SK-N-SH (cell line): ENCODE data around the gene EXD2. TPM values are rescaled to one million over a fixed set of nuclear protein-coding genes. Genes with fewer than 3 reads are reported as not detected.

Source experiments
- CTCF ChIA-PET: fragments of 300-600, 350-600 bp; formaldehyde crosslinking; extraction: SDS; loops from one replicate; lab custom pipeline; 2021; lab: Yijun Ruan, JAX
- POLR2A ChIA-PET: fragments of 350-600 bp; sonication (Branson Sonifier 250); formaldehyde crosslinking; extraction: SDS; loops from one replicate; lab custom pipeline; 2020; ENCODE audit warnings: antibody characterized with exemption, inconsistent platforms; lab: Yijun Ruan, JAX
- DNase-seq: peaks from one replicate; pipeline ENCODE4 v3.0.0; 2012
- H2AFZ ChIP-seq: fragments of 200-600 bp; sonication (generic); 2 replicates; pipeline ENCODE4 v1.8.1; 2016; ENCODE audit warnings: antibody characterized with exemption, mild to moderate bottlenecking, low read depth
- H3F3A ChIP-seq: fragments of 200-600 bp; sonication (generic); replicated peaks from 2 replicates; pipeline ENCODE3; 2016; ENCODE audit warnings: antibody characterized with exemption, mild to moderate bottlenecking; ENCODE audit not compliant: insufficient read depth
- H3K27ac ChIP-seq, 2 experiments: fragments of 200-500 bp in 1 of 2; fragments of 200-600 bp in 1 of 2; sonication (Bioruptor generic) in 1 of 2; sonication (generic), shearing (Covaris generic) in 1 of 2; 2 replicates each; pipeline versions ENCODE4 v1.5.1 to v1.6.1; 2014 to 2016; ENCODE audit warnings: low read depth in 2 of 2, inconsistent platforms in 1 of 2, low read length in 1 of 2, mild to moderate bottlenecking in 1 of 2, mixed read lengths in 1 of 2
- H3K27me3 ChIP-seq: fragments of 200-600 bp; sonication (generic), shearing (Covaris generic); 2 replicates; pipeline ENCODE4 v1.6.1; 2016; ENCODE audit warnings: mixed run types; ENCODE audit not compliant: insufficient read depth
- H3K36me3 ChIP-seq, 2 experiments: fragments of 200-500 bp in 1 of 2; fragments of 200-600 bp in 1 of 2; sonication (Bioruptor generic) in 1 of 2; sonication (generic) in 1 of 2; replicated peaks in 1 of 2; 2 replicates each; pipeline versions ENCODE3 to v1.5.1; 2014 to 2016; ENCODE audit warnings: low read length in 1 of 2, mild to moderate bottlenecking in 1 of 2; ENCODE audit not compliant: insufficient read depth in 2 of 2, control insufficient read depth in 1 of 2
- H3K4me1 ChIP-seq, 2 experiments: fragments of 200-500 bp in 1 of 2; fragments of 200-600 bp in 1 of 2; sonication (Bioruptor generic) in 1 of 2; sonication (generic), shearing (Covaris generic) in 1 of 2; 2 replicates each; pipeline versions ENCODE4 v1.5.1 to v1.6.1; 2014 to 2016; ENCODE audit warnings: low read depth in 1 of 2, low read length in 1 of 2, mixed run types in 1 of 2; ENCODE audit not compliant: insufficient read depth in 2 of 2, control insufficient read depth in 1 of 2
- H3K4me2 ChIP-seq: fragments of 200-600 bp; sonication (generic), shearing (Covaris generic); 2 replicates; pipeline ENCODE4 v1.6.1; 2017; ENCODE audit warnings: mixed run types
- H3K4me3 ChIP-seq, 2 experiments: fragments of 200-500 bp in 1 of 2; fragments of 200-600 bp in 1 of 2; sonication (Bioruptor generic) in 1 of 2; sonication (generic), shearing (Covaris generic) in 1 of 2; 2 replicates each; pipeline versions ENCODE4 v1.5.1 to v1.8.1; 2014 to 2016; ENCODE audit warnings: low read depth in 2 of 2, inconsistent platforms in 1 of 2, low read length in 1 of 2, mild to moderate bottlenecking in 1 of 2, mixed read lengths in 1 of 2, moderate library complexity in 1 of 2
- H3K79me2 ChIP-seq: fragments of 200-600 bp; sonication (generic); 2 replicates; pipeline ENCODE4 v1.8.1; 2017; ENCODE audit warnings: mild to moderate bottlenecking; ENCODE audit not compliant: insufficient read depth
- H3K9ac ChIP-seq: fragments of 200-600 bp; sonication (generic); 2 replicates; pipeline ENCODE4 v1.6.1; 2017; ENCODE audit warnings: mixed run types
- H3K9me2 ChIP-seq: fragments of 200-600 bp; sonication (generic); 2 replicates; pipeline ENCODE4 v1.6.1; 2017; ENCODE audit warnings: mixed run types
- H3K9me3 ChIP-seq: fragments of 200-600 bp; sonication (generic); 2 replicates; pipeline ENCODE4 v1.6.1; 2017; ENCODE audit warnings: mixed run types, mild to moderate bottlenecking, moderate library complexity
- H4K20me1 ChIP-seq: fragments of 200-600 bp; sonication (generic); 2 replicates; pipeline ENCODE4 v1.6.1; 2017; ENCODE audit warnings: mild to moderate bottlenecking, mixed run types; ENCODE audit not compliant: insufficient read depth
- ELF1 ChIP-seq: IDR thresholded peaks from 2 replicates; pipeline ENCODE4 v1.4.0; 2012
- FOXJ3 ChIP-seq: sonication (generic); formaldehyde crosslinking; IDR thresholded peaks from 2 replicates; pipeline ENCODE4 v1.5.1; 2020; ENCODE audit warnings: mild to moderate bottlenecking, missing genetic modification reagents
- GABPA ChIP-seq: IDR thresholded peaks from 2 replicates; pipeline ENCODE4 v1.4.0; 2012; ENCODE audit warnings: low read depth, mild to moderate bottlenecking
- MXI1 ChIP-seq: IDR thresholded peaks from 2 replicates; pipeline ENCODE4 v1.6.1; 2012; ENCODE audit warnings: mild to moderate bottlenecking, low read depth, low read length, improper control_type of control experiment
- NFIC ChIP-seq: IDR thresholded peaks from 2 replicates; pipeline ENCODE4 v1.4.0; 2012; ENCODE audit warnings: borderline replicate concordance
- NRF1 ChIP-seq: IDR thresholded peaks from 2 replicates; pipeline ENCODE4 v1.6.1; 2012; ENCODE audit warnings: low read depth, mild to moderate bottlenecking, low read length
- PBX3 ChIP-seq: IDR thresholded peaks from 2 replicates; pipeline ENCODE4; 2012
- POLR2AphosphoS5 ChIP-seq: IDR thresholded peaks from 2 replicates; pipeline ENCODE4 v1.6.1; 2012; ENCODE audit warnings: low read depth, low read length
- RAD21 ChIP-seq: IDR thresholded peaks from 2 replicates; pipeline ENCODE4 v1.6.1; 2012; ENCODE audit warnings: mild to moderate bottlenecking, low read length
- RCOR1 ChIP-seq: fragments of 150-350 bp; IDR thresholded peaks from 2 replicates; pipeline ENCODE4 v1.6.1; 2017; ENCODE audit warnings: antibody characterized with exemption, low read length
- RXRA ChIP-seq: IDR thresholded peaks from 2 replicates; pipeline ENCODE4 v1.4.0; 2012; ENCODE audit warnings: low read depth, mild to moderate bottlenecking, borderline replicate concordance
- TAF1 ChIP-seq: IDR thresholded peaks from 2 replicates; pipeline ENCODE4 v1.6.1; 2012; ENCODE audit warnings: low read depth, mild to moderate bottlenecking, low read length, moderate library complexity, borderline replicate concordance
- USF1 ChIP-seq: IDR thresholded peaks from 2 replicates; pipeline ENCODE4 v1.4.0; 2012; ENCODE audit warnings: low read depth, borderline replicate concordance
- WGBS: methylation state at CpG from one replicate; pipeline ENCODE4 v1.1.6; 2017; ENCODE audit warnings: low lambda C conversion rate; 5-methylcytosine and 5-hydroxymethylcytosine counted together
- polyA plus RNA-seq, 3 experiments: library from polyadenylated mRNA; depleted of rRNA; stranded (reverse); fragments of >200 nt; gene quantifications; 2 replicates each; pipeline ENCODE4 v1.2.3, GENCODE V29; 2012

EXD2 gene
- polyA plus RNA-seq, 1 of the 3 experiments (the other 2 are of a cell fraction): 15.1 TPM

- Histone ChIP-seq H3K9ac (no peak overlapping the region), H3K27me3 (no peaks in the 10 kb centered on the region), H3K9me3 (no peaks in the 10 kb centered on the region), H4K20me1 (no peaks in the 10 kb centered on the region), H3K4me2 (no peak overlapping the region), H3K79me2 (no peaks in the 10 kb centered on the region), H3K36me3 (peaks cover 5 to 10% of the 10 kb centered on the region in 2 experiments), H2AFZ (no peak overlapping the region), H3F3A (peaks cover 5% of the 10 kb centered on the region), H3K9me2 (no peaks in the 10 kb centered on the region), H3K4me1 (no peaks in the 10 kb centered on the region), H3K27ac (no peak overlapping the region), H3K4me3 (no peak overlapping the region)
- no peak for DNase-seq
- no peak for TF ChIP-seq GABPA
- no peak for TF ChIP-seq NFIC
- no peak for TF ChIP-seq RAD21
- no peak for TF ChIP-seq MXI1
- no peak for TF ChIP-seq TAF1
- TF ChIP-seq USF1: no peak
- no peak for TF ChIP-seq PBX3
- TF ChIP-seq ELF1: no peak
- TF ChIP-seq RXRA: no peak
- no peak for TF ChIP-seq FOXJ3 (CRISPR knock-in tag)
- TF ChIP-seq NRF1: no peak
- 95% methylated on average over 4 of the region's 4 CpGs for WGBS
- ChIA-PET POLR2A (no interaction called here), CTCF (no interaction called here)
These were observed 33.6 kb downstream of the EXD2 start for GRCh38 chr14:69224946-69225345.

GRCh38 chr14:69226178-69226577 is 34.9 kb downstream of the EXD2 start:
- Histone ChIP-seq H2AFZ (no peak overlapping the region), H3K4me2 (no peak overlapping the region), H3K36me3 (peaks cover 10 to 18% of the 10 kb centered on the region in 2 experiments), H3K4me3 (no peak overlapping the region), H3K9me2 (no peaks in the 10 kb centered on the region), H3K9me3 (no peaks in the 10 kb centered on the region), H3K9ac (no peak overlapping the region), H3K4me1 (no peaks in the 10 kb centered on the region), H3K27me3 (no peaks in the 10 kb centered on the region), H3K27ac (no peak overlapping the region), H3F3A (peaks cover 5% of the 10 kb centered on the region), H3K79me2 (no peaks in the 10 kb centered on the region), H4K20me1 (no peaks in the 10 kb centered on the region)
- POLR2A ChIA-PET: no interaction called here
- TF ChIP-seq POLR2AphosphoS5 (no peak), FOXJ3 (CRISPR knock-in tag) (no peak), RCOR1 (no peak), GABPA (no peak), RAD21 (no peak)
- DNase-seq: no peak
- CTCF ChIA-PET: interaction anchor here (1.2 to 2.2 kb wide), 2 partner anchors 17 to 97 kb away, joined by 4 to 6 read pairs; no protein-coding TSS in a partner anchor
- 94% methylated on average over 9 of the region's 9 CpGs for WGBS
